H9 (cell line): ENCODE measurements around the gene ZNF385B. TPM values are rescaled to one million over a fixed set of nuclear protein-coding genes. Genes with fewer than 3 reads are reported as not detected.

Experiments used
- DNase-seq: peaks from one replicate; pipeline ENCODE4 v3.0.0-alpha.2; 2017
- H2AFZ ChIP-seq: one replicate; pipeline ENCODE4 v1.6.1; 2013; ENCODE audit warnings: mild to moderate bottlenecking, low read length, control low read depth, moderate library complexity
- H2AK5ac ChIP-seq: 2 replicates; pipeline ENCODE4 v1.6.1; 2013; ENCODE audit warnings: low read length, control low read depth, mixed read lengths; ENCODE audit not compliant: insufficient read length
- H2BK120ac ChIP-seq: one replicate; pipeline ENCODE4 v1.6.1; 2013; ENCODE audit warnings: low read depth, mild to moderate bottlenecking, low read length, control low read depth, inconsistent platforms; ENCODE audit not compliant: poor library complexity, severe bottlenecking
- H2BK12ac ChIP-seq: 2 replicates; pipeline ENCODE4 v1.6.1; 2013; ENCODE audit warnings: low read length, control low read depth, mixed read lengths, low read depth; ENCODE audit not compliant: insufficient read length
- H2BK15ac ChIP-seq: 2 replicates; pipeline ENCODE4 v1.6.1; 2013; ENCODE audit warnings: low read depth, low read length, control low read depth
- H2BK20ac ChIP-seq: one replicate; pipeline ENCODE4 v1.6.1; 2013; ENCODE audit warnings: low read depth, mild to moderate bottlenecking, low read length, control low read depth, inconsistent platforms; ENCODE audit not compliant: poor library complexity, severe bottlenecking
- H2BK5ac ChIP-seq: 2 replicates; pipeline ENCODE4 v1.6.1; 2013; ENCODE audit warnings: low read length, control low read depth, mixed read lengths; ENCODE audit not compliant: insufficient read length
- H3K14ac ChIP-seq: 2 replicates; pipeline ENCODE4 v1.6.1; 2013; ENCODE audit warnings: low read length, control low read depth; ENCODE audit not compliant: insufficient read depth
- H3K18ac ChIP-seq: 2 replicates; pipeline ENCODE4 v1.6.1; 2013; ENCODE audit warnings: low read depth, mild to moderate bottlenecking, mixed read lengths, low read length, control low read depth; ENCODE audit not compliant: insufficient read length
- H3K23ac ChIP-seq: 2 replicates; pipeline ENCODE4 v1.6.1; 2013; ENCODE audit warnings: low read length, control low read depth, mixed read lengths, low read depth; ENCODE audit not compliant: insufficient read length
- H3K23me2 ChIP-seq: 2 replicates; pipeline ENCODE4 v1.6.1; 2013; ENCODE audit warnings: low read depth, mild to moderate bottlenecking, mixed read lengths, low read length, control low read depth; ENCODE audit not compliant: insufficient read length, poor library complexity, severe bottlenecking
- H3K27ac ChIP-seq: 2 replicates; pipeline ENCODE4 v1.5.1; 2013; ENCODE audit warnings: low read length, control low read depth, mixed read lengths, low read depth; ENCODE audit not compliant: insufficient read length
- H3K27me3 ChIP-seq: 2 replicates; pipeline ENCODE4 v1.6.1; 2013; ENCODE audit warnings: low read length, control low read depth, inconsistent platforms; ENCODE audit not compliant: insufficient read depth
- H3K4ac ChIP-seq: 2 replicates; pipeline ENCODE4 v1.6.1; 2013; ENCODE audit warnings: low read depth, mild to moderate bottlenecking, control low read depth, inconsistent platforms, low read length, moderate library complexity
- H3K4me1 ChIP-seq: 2 replicates; pipeline ENCODE4 v1.6.1; 2013; ENCODE audit warnings: low read length, control low read depth, inconsistent platforms; ENCODE audit not compliant: insufficient read depth
- H3K4me2 ChIP-seq: 2 replicates; pipeline ENCODE4 v1.6.1; 2013; ENCODE audit warnings: low read length, control low read depth, mixed read lengths; ENCODE audit not compliant: insufficient read length, insufficient read depth
- H3K56ac ChIP-seq: 2 replicates; pipeline ENCODE4 v1.6.1; 2013; ENCODE audit warnings: low read depth, mild to moderate bottlenecking, mixed read lengths, low read length, control low read depth; ENCODE audit not compliant: insufficient read length
- H3K79me1 ChIP-seq: 2 replicates; pipeline ENCODE4 v1.6.1; 2013; ENCODE audit warnings: low read depth, mild to moderate bottlenecking, moderate library complexity, low read length, control low read depth, inconsistent platforms; ENCODE audit not compliant: insufficient read depth, poor library complexity, severe bottlenecking
- H3K79me2 ChIP-seq: 2 replicates; pipeline ENCODE4 v1.6.1; 2013; ENCODE audit warnings: low read length, control low read depth, inconsistent platforms; ENCODE audit not compliant: insufficient read depth
- H3K9ac ChIP-seq: 2 replicates; pipeline ENCODE4 v1.6.1; 2013; ENCODE audit warnings: low read length, control low read depth, mixed read lengths; ENCODE audit not compliant: insufficient read length; ENCODE audit errors: extremely low read depth
- H3K9me3 ChIP-seq: one replicate; pipeline ENCODE4 v1.6.1; 2013; ENCODE audit warnings: low read depth, low read length, inconsistent platforms; ENCODE audit not compliant: control insufficient read depth
- H3T11ph ChIP-seq: one replicate; pipeline ENCODE4 v1.6.1; 2013; ENCODE audit warnings: mild to moderate bottlenecking, low read length, control low read depth, inconsistent platforms
- H4K20me1 ChIP-seq: one replicate; pipeline ENCODE4 v1.6.1; 2013; ENCODE audit not compliant: control insufficient read depth, insufficient read length, insufficient read depth
- H4K5ac ChIP-seq: 2 replicates; pipeline ENCODE4 v1.6.1; 2013; ENCODE audit warnings: low read depth, mild to moderate bottlenecking, mixed read lengths, low read length, control low read depth; ENCODE audit not compliant: insufficient read length
- H4K8ac ChIP-seq: replicated peaks from 2 replicates; pipeline ENCODE4 v1.6.1; 2013; ENCODE audit warnings: low read length, control low read depth, mixed read lengths, low read depth; ENCODE audit not compliant: insufficient read length
- H4K91ac ChIP-seq: 2 replicates; pipeline ENCODE4 v1.6.1; 2013; ENCODE audit warnings: low read depth, mild to moderate bottlenecking, moderate library complexity, mixed read lengths, low read length, control low read depth; ENCODE audit not compliant: insufficient read length
- H3K27ac Mint-ChIP-seq, 3 experiments: 2 replicates in 2 of 3; 3 replicates in 1 of 3; pipeline ENCODE4 v1.8.0; 2020 to 2021; ENCODE audit warnings: mixed read lengths in 3 of 3, mild to moderate bottlenecking in 1 of 3, moderate library complexity in 1 of 3
- H3K27me3 Mint-ChIP-seq: 2 replicates; pipeline ENCODE4 v1.8.0; 2021; ENCODE audit warnings: low read depth, mild to moderate bottlenecking, moderate library complexity, mixed read lengths
- H3K36me3 Mint-ChIP-seq, 3 experiments: 2 replicates in 2 of 3; 3 replicates in 1 of 3; pipeline ENCODE4 v1.8.0; 2020 to 2021; ENCODE audit warnings: low read depth in 3 of 3, mixed read lengths in 3 of 3; ENCODE audit not compliant: insufficient read depth in 1 of 3
- H3K4me1 Mint-ChIP-seq, 2 experiments: 2 replicates each; pipeline ENCODE4 v1.8.0; 2020; ENCODE audit warnings: mixed read lengths in 2 of 2
- H3K4me3 Mint-ChIP-seq, 2 experiments: 2 replicates in 1 of 2; 3 replicates in 1 of 2; pipeline ENCODE4 v1.8.0; 2020 to 2021; ENCODE audit warnings: mild to moderate bottlenecking in 2 of 2, mixed read lengths in 2 of 2, moderate library complexity in 1 of 2
- H3K9me3 Mint-ChIP-seq, 2 experiments: 2 replicates in 1 of 2; 3 replicates in 1 of 2; pipeline ENCODE4 v1.8.0; 2020; ENCODE audit warnings: mild to moderate bottlenecking in 2 of 2, mixed read lengths in 2 of 2, moderate library complexity in 1 of 2
- WGBS: extraction: QIAGEN DNeasy Blood & Tissue Kit; methylation state at CpG from one replicate; pipeline ENCODE4 v1.1.7; 2013; ENCODE audit warnings: missing lambda C conversion rate, low lambda C conversion rate, mixed read lengths; ENCODE audit not compliant: insufficient read length; ENCODE audit errors: extremely low coverage; 5-methylcytosine and 5-hydroxymethylcytosine counted together
- total RNA-seq: library from RNA; stranded (reverse); gene quantifications from 2 replicates; pipeline ENCODE4 v1.2.1, GENCODE V29; 2021
- TF ChIP-seq, protein P1 (sequence below): fragments of 200-600 bp; sonication (generic); conservative IDR thresholded peaks from 3 replicates; pipeline ENCODE4 v1.8.0; 2021; ENCODE audit warnings: antibody characterized with exemption, mild to moderate bottlenecking

ZNF385B gene
- total RNA-seq, 1 experiment from 2014 or later: 2.1 TPM

DNA sequence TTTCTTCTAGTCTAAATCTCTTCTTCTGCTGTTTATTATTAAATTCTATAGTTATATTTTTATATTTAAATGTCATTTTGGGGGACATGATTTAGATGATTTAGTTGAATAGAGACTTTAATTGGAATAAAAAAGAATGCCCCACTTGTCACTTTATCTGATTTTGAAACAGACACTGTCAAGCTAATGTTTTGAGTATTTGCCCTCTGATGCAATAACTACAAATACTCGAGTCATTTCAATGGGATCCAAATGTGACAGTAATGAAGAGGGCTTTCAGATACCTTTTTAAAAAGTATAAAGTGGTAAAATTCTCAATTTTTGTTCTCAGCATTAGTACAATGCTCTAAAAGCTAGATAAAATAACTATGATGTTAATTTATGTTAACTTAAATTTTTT lies 339.5 kb downstream of the ZNF385B start:
- Histone ChIP-seq H2AK5ac (no peak overlapping the region), H2BK15ac (no peak overlapping the region), H2BK20ac (no peak overlapping the region), H3K4ac (no peak overlapping the region), H3K18ac (no peak overlapping the region), H2AFZ (no peak overlapping the region), H2BK120ac (no peak overlapping the region), H3K4me1 (no peaks in the 10 kb centered on the region), H3K79me1 (no peaks in the 10 kb centered on the region), H3K9me3 (no peaks in the 10 kb centered on the region), H2BK12ac (no peak overlapping the region), H3K23ac (no peak overlapping the region), H3K56ac (no peak overlapping the region), H3K9ac (no peak overlapping the region), H3K27me3 (no peaks in the 10 kb centered on the region), H3K79me2 (no peaks in the 10 kb centered on the region), H4K91ac (no peak overlapping the region), H3K14ac (no peak overlapping the region), H3K23me2 (no peaks in the 10 kb centered on the region), H3K27ac (no peak overlapping the region), H4K8ac (no peak overlapping the region), H2BK5ac (no peak overlapping the region), H4K5ac (no peak overlapping the region), H4K20me1 (no peaks in the 10 kb centered on the region), H3K4me2 (no peak overlapping the region), H3T11ph (no peak overlapping the region)
- peaks cover 3 to 6% of the 10 kb centered on the region in 2 experiments for H3K4me1 Mint-ChIP-seq
- H3K36me3 Mint-ChIP-seq: no peaks in the 10 kb centered on the region
- H3K27me3 Mint-ChIP-seq: no peaks in the 10 kb centered on the region
- TF ChIP-seq, protein P1, sequence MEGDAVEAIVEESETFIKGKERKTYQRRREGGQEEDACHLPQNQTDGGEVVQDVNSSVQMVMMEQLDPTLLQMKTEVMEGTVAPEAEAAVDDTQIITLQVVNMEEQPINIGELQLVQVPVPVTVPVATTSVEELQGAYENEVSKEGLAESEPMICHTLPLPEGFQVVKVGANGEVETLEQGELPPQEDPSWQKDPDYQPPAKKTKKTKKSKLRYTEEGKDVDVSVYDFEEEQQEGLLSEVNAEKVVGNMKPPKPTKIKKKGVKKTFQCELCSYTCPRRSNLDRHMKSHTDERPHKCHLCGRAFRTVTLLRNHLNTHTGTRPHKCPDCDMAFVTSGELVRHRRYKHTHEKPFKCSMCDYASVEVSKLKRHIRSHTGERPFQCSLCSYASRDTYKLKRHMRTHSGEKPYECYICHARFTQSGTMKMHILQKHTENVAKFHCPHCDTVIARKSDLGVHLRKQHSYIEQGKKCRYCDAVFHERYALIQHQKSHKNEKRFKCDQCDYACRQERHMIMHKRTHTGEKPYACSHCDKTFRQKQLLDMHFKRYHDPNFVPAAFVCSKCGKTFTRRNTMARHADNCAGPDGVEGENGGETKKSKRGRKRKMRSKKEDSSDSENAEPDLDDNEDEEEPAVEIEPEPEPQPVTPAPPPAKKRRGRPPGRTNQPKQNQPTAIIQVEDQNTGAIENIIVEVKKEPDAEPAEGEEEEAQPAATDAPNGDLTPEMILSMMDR: no peak
- no CpG with 5 or more reads among the region's 1 CpG for WGBS
- no peak for DNase-seq
- no peak overlapping the region for H3K4me3 Mint-ChIP-seq
- H3K9me3 Mint-ChIP-seq: no peaks in the 10 kb centered on the region
- no peak overlapping the region for H3K27ac Mint-ChIP-seq
